Measurements from ENCODE around the gene CTSE. TPM values are rescaled to one million over a fixed set of nuclear protein-coding genes. Genes with fewer than 3 reads are reported as not detected.
A peak's percentile ranks its signal among the peaks of the same experiment; 100 is the strongest.
"Not testable (repeated sequence)": the region's sequence is repeated elsewhere in the genome, so short reads cannot be mapped to it uniquely, and the experiment has no call there.

The CTSE gene
- total RNA-seq, 1 donor from 2014 or later: not detected

DNA sequence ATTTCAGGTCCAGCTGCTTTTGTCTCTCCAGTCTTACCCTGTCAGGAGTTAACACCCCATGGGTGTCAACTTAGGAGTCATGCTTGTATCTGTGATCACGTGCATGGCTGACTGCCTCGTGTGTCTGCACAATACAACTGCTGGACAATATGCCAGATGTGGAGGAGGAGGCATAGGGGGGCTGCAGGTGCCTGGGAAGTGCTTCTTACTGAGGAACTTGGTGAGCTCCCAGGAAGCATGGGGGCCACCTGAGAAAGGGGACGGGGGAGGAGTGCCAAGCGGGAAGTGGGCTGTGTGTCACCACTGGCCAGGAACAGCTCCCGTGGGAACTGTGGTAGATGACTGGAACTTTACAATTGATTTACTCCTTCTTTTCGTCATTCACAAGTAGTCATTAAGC is 38.8 kb upstream of the CTSE start:
- TF ChIP-seq, protein P1, sequence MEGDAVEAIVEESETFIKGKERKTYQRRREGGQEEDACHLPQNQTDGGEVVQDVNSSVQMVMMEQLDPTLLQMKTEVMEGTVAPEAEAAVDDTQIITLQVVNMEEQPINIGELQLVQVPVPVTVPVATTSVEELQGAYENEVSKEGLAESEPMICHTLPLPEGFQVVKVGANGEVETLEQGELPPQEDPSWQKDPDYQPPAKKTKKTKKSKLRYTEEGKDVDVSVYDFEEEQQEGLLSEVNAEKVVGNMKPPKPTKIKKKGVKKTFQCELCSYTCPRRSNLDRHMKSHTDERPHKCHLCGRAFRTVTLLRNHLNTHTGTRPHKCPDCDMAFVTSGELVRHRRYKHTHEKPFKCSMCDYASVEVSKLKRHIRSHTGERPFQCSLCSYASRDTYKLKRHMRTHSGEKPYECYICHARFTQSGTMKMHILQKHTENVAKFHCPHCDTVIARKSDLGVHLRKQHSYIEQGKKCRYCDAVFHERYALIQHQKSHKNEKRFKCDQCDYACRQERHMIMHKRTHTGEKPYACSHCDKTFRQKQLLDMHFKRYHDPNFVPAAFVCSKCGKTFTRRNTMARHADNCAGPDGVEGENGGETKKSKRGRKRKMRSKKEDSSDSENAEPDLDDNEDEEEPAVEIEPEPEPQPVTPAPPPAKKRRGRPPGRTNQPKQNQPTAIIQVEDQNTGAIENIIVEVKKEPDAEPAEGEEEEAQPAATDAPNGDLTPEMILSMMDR (conservative IDR thresholded peaks at IDR 0.05; ENCODE audit: low read depth, low read length): no peak
- no peak for DNase-seq (ENCODE audit: low read depth)
- H3K4me3 ChIP-seq (ENCODE audit: low read depth, low read length): no peak overlapping the region

GRCh38 chr1:206060844-206061243 is 37.1 kb upstream of the CTSE start:
- H3K4me3 ChIP-seq (ENCODE audit: low read depth, low read length): no peak overlapping the region
- TF ChIP-seq, protein P1 (conservative IDR thresholded peaks at IDR 0.05; ENCODE audit: low read depth, low read length): no peak
- DNase-seq (ENCODE audit: low read depth): no peak

- TF ChIP-seq, protein P1 (conservative IDR thresholded peaks at IDR 0.05; ENCODE audit: low read depth, low read length): no peak
- no peak overlapping the region for H3K4me3 ChIP-seq (ENCODE audit: low read depth, low read length)
- no peak for DNase-seq (ENCODE audit: low read depth)
Measured at GRCh38 chr1:206059355-206059915, 35.7 kb upstream of the CTSE start.

- TF ChIP-seq, protein P1 (conservative IDR thresholded peaks at IDR 0.05; ENCODE audit: low read depth, low read length): no peak
- DNase-seq (ENCODE audit: low read depth): no peak
- H3K4me3 ChIP-seq (ENCODE audit: low read depth, low read length): peak overlapping the region; percentile 11
Measured at GRCh38 chr1:206058927-206059292, 35.2 kb upstream of the CTSE start.

DNA sequence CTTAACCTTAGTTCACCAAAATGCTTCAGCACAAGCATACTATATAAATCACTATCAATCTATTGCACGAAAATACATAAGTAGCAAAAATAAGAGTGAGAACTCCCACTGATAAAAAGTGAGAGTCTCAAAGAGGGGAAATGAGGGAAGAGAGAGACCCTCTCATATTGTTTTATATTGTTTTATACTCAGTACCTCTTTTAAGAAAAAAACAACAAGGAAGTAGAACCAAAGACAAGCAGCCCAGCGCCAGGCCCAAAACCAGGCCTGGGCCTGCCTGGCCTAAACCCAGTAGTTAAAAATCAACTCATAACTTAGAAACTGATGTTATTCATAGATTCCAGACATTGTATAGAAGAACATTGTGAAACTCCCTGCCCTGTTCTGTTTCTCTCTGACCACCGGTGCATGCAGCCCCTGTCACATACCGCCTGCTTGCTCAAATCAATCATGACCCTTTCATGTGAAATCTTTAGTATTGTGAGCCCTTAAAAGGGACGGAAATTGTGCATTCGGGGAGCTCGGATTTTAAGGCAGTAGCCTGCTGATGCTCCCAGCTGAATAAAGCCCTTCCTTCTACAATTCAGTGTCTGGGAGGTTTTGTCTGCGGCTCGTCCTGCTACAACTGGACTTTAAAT is 34.7 kb upstream of the CTSE start:
- not testable (repeated sequence) for DNase-seq (ENCODE audit: low read depth)
- peak overlapping the region; percentile 74 for H3K4me3 ChIP-seq (ENCODE audit: low read depth, low read length)

GRCh38 chr1:206055639-206056323 is 32.1 kb upstream of the CTSE start:
- DNase-seq (ENCODE audit: low read depth): not testable (repeated sequence)
- H3K4me3 ChIP-seq (ENCODE audit: low read depth, low read length): peak overlapping the region; percentile 74

GRCh38 chr1:206055069-206055625 is 31.5 kb upstream of the CTSE start:
- not testable (repeated sequence) for DNase-seq (ENCODE audit: low read depth)

DNA sequence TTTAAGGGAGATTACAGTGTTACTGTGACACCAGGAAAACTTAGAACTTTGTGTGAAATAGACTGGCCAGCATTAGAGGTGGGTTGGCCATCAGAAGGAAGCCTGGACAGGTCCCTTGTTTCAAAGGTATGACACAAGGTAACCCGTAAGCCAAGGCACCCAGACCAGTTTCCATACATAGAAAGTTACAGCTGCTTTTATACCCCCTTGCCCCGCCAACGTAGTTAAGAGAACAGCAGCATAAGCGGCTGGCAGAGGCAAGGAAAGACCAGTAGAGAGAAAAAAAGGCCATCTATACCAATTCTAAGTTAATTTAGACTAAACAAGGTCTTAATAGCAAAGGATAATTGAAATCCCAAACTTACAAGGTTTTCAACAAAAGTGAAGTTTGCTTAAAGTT is 29.9 kb upstream of the CTSE start:
- not testable (repeated sequence) for DNase-seq (ENCODE audit: low read depth)
- peak overlapping the region; percentile 74 for H3K4me3 ChIP-seq (ENCODE audit: low read depth, low read length)

More at GRCh38 chr1:206055069-206055625, 31.5 kb upstream of the CTSE start:
- peak overlapping the region; percentile 74 for H3K4me3 ChIP-seq (ENCODE audit: low read depth, low read length)

DNA sequence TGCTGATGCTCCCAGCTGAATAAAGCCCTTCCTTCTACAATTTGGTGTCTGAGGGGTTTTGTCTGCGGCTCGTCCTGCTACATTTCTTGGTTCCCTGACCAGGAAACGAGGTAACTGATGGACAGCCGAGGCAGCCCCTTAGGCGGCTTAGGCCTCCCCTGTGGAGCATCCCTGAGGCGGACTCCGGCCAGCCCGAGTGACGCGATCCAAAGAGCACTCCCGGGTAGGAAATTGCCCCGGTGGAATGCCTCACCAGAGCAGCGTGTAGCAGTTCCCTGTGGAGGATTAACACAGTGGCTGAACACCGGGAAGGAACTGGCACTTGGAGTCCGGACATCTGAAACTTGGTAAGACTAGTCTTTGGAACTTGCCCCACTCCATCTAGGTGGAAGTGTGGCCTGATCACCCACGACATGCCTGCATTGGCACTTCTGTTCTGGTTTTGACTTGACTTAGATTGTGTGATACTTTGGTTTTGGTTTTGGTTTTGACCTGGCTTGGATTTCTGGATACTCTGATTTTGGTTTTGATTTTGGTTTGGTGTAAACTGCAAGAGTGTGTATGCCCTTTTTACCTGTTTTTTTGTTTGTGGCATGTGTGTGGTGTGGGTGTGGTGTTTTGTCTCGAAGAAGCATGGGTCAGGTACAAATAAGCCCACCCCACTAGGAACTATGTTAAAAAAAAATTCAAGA is 29.4 kb upstream of the CTSE start, which contains the start of gene RHEX:
Gene RHEX (plus strand): TSS at position 255 of the 692 bp plus-strand sequence. CDS start 44,656 bp downstream, outside the sequence.
- peak within 1 kb of the TSS; percentile 74 for H3K4me3 ChIP-seq (ENCODE audit: low read depth, low read length)
- DNase-seq (ENCODE audit: low read depth): not testable (repeated sequence)

DNA sequence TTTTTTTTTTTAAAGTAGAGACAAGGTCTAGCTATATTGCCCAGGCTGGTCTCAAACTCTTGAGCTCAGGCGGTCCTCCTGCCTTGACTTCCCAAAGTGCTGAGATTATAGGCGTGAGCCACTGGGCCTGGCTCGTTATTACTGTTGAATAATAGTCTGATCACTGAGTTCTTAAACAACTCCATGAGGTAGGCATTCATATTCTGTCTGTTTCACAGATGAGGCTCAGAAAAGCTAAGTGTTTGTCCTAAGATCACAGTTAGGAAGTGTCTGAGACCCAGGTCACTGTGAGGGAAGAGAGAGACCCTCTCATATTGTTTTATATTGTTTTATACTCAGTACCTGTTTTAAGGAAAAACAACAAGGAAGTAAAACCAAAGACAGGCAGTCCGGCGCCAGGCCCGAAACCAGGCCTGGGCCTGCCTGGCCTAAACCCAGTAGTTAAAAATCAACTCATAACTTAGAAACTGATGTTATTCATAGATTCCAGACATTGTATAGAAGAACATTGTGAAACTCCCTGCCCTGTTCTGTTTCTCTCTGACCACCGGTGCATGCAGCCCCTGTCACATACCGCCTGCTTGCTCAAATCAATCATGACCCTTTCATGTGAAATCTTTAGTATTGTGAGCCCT is 28.7 kb upstream of the CTSE start:
- DNase-seq (ENCODE audit: low read depth): not testable (repeated sequence)
- H3K4me3 ChIP-seq (ENCODE audit: low read depth, low read length): peak overlapping the region; percentile 74

Measured in epithelial cell of proximal tubule (primary cell).